Amygdala (tissue), 56 donors: Measurements from ENCODE around the gene TSPAN2.

Source experiments
- DNase-seq, 56 donors: peaks; one replicate each; lab custom pipeline; 2025; lab: John Stamatoyannopoulos, UW

The TSPAN2 gene

GRCh38 chr1:115114308-115114707, 25.0 kb upstream of the TSPAN2 start:
- DNase-seq, result no peak

DNA sequence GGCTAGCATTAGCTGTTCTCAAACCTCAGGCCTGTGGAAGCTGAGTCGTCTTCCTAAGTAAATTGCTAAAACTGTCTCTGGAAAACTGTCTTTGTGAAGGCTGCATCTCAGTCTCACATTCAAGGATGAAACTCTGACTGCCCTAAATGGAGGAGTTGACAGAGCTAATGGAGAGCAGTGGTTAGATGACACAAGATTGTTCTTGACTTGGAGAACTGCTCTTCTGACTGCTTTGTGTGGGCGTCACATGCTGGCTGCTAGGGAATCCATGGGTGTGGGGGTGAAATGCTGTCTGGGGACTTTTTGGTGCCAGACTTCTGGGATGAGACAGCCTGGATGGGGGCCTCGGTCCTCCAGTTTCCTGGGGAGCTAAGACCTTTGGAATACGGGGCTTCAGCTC, 24.5 kb upstream of the TSPAN2 start:
- no peak for DNase-seq

- DNase-seq, result peak in 12 of 56 donors; percentile 6 to 37 (median 24)
Measured at GRCh38 chr1:115112496-115113375, 23.4 kb upstream of the TSPAN2 start.

DNA sequence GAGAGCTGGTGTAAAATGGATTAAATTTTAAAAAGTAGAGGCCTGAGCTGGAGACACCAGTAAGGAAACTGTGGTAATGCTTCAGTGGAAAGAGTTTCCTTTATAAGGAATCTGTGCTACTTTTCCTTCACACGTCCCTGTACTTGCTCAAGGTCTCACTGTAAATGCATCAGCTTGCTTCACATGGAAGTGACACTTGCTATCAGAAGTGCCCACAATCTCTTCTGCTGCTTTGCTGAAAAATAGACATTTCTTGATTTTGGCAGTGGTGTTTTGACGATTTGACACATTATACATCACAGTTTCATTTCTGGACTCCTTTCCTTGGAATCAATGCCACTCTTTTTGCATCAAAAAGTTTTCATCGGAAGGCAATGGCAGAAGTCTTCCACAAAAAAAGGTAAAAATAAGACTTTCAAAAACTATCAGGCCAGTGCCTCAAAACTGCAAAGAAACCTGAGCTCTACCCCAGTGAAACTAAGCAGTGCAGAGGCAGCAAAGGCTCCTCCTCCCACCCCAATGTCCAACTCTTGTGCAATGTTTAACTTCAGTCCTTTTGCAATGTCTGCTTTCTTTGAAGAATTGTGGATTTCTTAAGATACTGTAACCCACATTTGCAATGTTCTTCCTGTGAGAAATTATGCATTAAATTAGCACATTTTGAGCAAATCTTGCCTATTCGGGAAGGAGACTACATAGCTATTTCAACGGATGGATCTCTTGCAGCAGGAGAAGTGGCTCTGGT, 18.4 kb upstream of the TSPAN2 start:
- no peak for DNase-seq

GRCh38 chr1:115105831-115106230, 16.5 kb upstream of the TSPAN2 start:
- DNase-seq, result no peak

GRCh38 chr1:115099693-115100050, 10.4 kb upstream of the TSPAN2 start:
- DNase-seq, result no peak

GRCh38 chr1:115098979-115099692, 9.8 kb upstream of the TSPAN2 start:
- peak in 2 of 56 donors; percentile 10 to 15 for DNase-seq

- DNase-seq, result no peak
Measured at GRCh38 chr1:115092175-115092574, 2.9 kb upstream of the TSPAN2 start.

DNA sequence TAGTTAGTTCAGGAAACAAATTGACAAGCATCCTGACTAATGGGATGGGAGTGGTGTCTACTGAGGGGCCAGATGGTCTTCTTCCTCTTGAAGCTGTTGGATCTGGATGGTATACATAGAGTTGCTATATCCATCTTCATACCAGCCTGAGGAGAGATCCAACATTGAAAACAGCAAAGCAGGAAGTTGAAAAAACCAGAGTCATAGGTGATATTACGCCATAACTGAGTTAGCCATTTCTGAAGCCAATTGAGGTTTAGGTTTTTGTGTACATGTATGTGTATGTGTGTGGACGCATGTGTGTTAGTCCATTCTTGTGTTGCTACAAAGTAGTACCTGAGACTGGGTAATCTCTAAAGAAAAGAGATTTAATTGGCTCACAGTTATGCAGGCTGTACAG, 2.3 kb upstream of the TSPAN2 start:
- no peak for DNase-seq

DNA sequence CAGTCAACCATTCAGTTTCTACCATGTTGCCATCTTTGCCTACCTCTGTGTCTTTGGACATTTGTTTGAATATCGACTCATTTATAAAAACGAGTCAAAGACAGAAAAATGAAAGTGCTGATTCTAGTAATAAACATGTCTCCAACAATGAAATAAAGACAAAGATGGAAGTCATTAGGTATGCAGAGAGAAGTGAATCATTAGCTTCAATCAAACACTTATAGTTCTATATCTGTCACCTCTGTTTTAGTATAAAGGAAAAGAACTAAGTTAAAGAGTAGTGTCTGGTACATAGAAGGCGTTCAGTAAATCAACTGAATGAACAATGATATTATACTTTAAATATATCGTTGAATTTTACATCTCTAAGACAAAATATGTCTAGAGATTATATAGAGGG, 1.7 kb upstream of the TSPAN2 start:
- DNase-seq, result no peak

DNA sequence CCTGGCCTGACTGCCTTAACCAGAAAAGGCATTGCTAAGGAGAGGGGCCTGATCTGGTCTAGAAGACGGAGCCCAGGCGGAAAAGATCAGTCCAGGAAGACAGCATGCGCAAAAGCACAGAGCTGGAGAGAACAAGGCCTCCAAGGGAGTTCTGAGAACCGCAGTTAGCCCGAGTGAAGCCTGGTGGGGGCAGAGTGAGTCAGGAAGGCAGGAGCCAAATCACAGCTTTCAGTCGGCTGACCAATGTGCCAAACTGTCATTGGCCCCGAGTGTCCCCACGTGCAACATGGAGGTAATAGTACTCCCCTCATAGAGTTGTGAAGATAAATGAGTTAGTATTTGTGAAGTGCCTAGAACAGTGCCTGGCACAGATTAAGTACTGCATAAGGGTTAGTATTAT, 1.2 kb upstream of the TSPAN2 start:
- DNase-seq, result no peak

DNA sequence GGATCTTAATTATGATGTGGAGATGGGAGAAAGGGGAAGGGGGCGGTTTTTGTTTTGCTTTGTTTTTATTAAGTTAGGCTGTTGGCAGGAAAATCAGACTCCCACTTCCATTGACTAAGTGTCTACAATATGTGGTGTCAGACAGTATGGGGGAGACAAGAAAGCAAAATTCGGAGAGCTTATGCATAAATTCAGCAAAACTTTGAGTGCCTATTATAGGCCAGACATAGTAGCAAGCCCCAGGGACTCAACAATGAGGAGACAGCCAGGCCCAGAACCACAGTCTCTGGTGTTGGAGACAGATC, 835 bp upstream of the TSPAN2 start:
- DNase-seq, result no peak

- no peak for DNase-seq
Measured at GRCh38 chr1:115088871-115089419, 358 bp downstream of the TSPAN2 start.

DNA sequence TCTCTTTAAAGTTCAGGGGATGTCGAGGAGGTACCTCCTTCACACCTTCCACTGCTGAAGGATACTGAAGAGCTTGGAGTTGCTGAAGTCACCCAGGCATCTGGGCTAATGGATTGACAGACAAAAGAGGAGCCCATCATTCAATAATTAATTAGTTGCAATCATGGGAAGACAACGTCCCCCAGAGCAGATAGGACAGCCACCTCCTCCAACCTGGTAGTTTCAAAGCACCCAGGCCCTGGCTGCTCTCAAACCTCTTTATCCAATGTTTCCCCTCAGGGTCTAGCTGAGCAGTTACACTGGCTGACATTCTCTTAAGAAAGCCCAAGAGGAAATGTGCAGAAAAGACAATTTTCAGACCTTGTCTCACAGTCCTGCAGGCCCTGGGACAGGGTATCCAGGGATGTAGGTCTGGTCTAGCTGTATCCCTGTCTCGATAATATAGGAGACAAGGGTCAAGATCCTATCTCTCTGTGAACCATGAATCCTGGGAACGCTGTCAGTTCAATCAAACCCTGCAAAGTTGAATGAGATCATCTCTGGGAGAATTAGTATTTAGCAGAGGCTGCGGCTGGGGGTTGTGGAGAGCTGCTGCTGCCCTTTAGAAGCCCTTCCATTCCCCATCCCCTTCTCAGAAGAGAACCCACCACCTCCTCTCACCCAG, 1.1 kb downstream of the TSPAN2 start:
- no peak for DNase-seq

DNA sequence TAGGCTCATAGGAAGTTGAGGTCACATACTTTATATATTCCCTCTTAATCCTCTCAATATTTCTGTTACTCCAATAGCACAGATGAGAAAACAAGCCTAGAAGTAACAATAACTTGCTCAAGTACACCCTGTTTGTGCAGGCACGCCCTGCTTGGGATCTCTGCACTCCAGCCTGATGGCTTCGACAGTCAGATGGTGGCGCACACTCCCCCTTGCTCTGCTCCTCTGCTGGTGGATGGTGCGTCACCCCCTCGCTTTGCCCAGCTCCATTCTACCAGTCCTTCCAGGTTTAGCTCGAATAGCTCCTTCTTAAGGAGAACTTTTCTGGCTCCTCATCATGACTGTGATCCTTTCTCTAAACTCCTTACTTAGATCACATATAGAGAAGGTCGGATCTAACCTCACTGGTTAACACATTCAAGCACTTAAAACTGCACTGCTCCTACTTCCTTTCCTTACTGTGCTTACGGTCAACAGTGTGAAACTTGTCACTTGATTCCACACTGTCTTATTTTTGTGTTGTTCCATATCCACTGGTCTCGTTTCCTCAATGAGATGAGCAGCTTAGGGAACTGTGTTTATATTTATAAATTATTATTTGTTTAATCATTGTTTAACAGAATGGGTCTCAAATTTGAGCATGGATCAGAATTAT, 3.0 kb downstream of the TSPAN2 start:
- no peak for DNase-seq

DNA sequence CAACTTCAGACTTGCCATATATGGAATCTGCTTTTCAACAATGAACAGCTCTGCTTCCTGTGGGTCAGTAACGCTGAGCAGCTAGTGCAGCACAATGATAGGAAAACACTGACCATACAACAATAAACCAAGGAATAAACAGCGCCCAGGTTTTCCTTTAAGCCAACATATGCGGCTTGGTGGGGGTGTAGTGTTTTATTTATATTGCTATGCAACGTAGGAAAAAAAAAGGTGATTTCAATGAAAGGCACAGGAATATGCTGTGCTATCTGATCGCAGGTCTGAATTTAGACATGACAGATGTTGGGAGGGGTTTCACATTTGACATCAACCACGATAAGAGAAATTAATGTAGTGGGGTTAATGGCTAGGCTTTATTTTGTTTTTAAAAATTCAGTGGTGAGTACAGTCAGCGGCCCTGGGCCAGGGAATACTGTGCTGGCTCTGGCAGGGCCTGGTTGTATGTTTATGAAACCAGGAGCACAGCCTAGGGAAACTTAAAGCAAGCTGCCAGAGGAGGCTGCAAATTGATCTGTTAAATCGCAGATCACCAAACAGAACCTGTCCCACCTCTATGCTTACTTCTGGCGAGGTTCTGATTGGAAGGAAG, 4.3 kb downstream of the TSPAN2 start:
- no peak for DNase-seq

GRCh38 chr1:115082949-115083348, 6.4 kb downstream of the TSPAN2 start:
- DNase-seq, result no peak

GRCh38 chr1:115078708-115079107, 10.6 kb downstream of the TSPAN2 start:
- DNase-seq, result no peak

- DNase-seq, result no peak
Measured at GRCh38 chr1:115077984-115078330, 11.3 kb downstream of the TSPAN2 start.
